NCI-H510A (cell line): ENCODE results near the gene ATXN1L.
"Not testable (repeated sequence)": the region's sequence is repeated elsewhere in the genome, so short reads cannot be mapped to it uniquely, and the experiment has no call there.

Source experiments
- DNase-seq: peaks from one replicate; lab custom pipeline; 2025; lab: John Stamatoyannopoulos, UW

ATXN1L gene, protein sequence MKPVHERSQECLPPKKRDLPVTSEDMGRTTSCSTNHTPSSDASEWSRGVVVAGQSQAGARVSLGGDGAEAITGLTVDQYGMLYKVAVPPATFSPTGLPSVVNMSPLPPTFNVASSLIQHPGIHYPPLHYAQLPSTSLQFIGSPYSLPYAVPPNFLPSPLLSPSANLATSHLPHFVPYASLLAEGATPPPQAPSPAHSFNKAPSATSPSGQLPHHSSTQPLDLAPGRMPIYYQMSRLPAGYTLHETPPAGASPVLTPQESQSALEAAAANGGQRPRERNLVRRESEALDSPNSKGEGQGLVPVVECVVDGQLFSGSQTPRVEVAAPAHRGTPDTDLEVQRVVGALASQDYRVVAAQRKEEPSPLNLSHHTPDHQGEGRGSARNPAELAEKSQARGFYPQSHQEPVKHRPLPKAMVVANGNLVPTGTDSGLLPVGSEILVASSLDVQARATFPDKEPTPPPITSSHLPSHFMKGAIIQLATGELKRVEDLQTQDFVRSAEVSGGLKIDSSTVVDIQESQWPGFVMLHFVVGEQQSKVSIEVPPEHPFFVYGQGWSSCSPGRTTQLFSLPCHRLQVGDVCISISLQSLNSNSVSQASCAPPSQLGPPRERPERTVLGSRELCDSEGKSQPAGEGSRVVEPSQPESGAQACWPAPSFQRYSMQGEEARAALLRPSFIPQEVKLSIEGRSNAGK

DNA sequence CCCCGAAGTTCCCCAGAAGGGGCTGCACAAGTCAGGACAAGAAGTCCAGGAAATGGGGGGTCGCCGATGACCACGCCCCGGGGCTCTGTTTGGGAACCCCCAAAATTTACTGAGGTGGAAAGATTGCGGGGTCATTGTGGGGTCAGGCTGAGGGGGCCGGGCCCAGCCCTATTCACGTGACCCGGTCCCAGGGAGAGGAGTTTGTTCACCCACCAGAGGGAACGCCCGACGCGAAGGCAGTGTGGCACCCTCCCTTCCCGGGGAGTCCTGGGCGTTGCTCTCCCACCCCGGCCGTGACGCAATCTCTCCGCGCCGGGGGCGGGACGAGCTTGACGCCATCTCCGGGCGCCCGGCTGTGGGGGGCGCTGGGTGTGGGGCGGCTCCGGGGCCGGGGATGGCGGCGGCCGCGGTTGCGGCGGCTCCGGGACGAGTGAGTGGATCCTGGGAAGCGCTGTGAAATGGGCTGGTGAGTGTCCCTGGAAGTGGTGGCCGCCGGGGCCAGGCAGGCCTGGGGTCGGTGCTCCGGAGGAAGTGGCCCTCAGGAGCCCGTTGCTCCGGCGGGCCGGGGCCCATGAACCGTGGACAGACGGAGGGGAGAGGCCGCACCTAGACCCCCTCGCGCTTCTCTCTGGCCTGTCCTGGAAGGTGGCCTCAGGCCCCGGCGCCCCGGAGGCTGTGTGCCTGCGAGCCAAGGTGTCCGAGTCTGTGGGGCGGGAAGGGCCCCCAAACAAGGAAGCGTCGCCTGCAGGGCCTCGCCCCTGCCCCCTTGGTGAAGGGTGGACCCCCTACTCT is at the start of gene ATXN1L:
ATXN1L (plus strand) TSS at position 338 of the 792 bp plus-strand sequence. CDS start 3,765 bp downstream, outside the sequence.
- DNase-seq, result peak; percentile 65

DNA sequence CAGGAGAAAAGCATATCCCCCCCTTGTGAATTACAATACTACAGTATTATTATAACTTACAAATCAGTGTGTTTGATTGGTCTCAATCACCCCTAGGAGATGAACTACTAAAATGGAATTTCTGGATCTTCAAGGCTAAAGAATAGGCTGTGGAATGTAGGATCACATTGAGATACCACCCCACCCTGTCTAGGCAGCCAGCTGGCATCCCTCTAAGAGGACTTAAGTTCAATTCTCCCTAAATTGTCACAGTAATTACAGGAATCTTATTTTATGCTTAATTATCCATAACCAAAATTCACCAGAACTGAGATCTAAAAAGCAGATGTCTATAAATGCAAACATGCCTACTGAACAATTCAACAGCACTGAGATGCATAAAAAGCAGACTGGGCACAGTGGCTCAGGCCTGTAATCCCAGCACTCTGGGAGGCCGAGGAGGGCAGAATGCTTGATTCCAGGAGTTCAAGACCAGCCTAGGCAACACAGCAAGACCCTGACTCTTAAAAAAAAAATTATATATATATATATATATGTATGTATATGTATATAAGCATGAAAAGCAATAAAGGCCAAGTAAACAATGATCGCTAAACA is 49.2 kb upstream of the ATXN1L start:
- no peak for DNase-seq

DNA sequence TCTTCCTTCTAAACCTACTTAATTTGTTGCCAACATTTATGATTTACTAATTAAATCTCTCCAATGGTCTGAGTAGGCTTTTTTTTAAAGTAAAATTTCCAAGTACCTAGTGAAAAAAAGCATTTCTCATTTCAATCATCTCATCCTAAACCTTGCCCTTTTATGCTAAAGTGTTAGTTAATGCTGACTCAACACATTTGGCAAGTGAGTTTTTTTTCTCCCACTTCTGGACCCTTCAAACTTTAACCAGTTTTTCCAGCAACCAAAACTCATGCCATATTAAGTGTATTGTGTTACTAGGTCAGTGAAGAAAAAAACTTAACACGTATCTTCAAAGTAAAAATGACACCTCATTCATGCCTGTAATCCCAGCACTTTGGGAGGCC is 42.5 kb upstream of the ATXN1L start:
- no peak for DNase-seq

DNA sequence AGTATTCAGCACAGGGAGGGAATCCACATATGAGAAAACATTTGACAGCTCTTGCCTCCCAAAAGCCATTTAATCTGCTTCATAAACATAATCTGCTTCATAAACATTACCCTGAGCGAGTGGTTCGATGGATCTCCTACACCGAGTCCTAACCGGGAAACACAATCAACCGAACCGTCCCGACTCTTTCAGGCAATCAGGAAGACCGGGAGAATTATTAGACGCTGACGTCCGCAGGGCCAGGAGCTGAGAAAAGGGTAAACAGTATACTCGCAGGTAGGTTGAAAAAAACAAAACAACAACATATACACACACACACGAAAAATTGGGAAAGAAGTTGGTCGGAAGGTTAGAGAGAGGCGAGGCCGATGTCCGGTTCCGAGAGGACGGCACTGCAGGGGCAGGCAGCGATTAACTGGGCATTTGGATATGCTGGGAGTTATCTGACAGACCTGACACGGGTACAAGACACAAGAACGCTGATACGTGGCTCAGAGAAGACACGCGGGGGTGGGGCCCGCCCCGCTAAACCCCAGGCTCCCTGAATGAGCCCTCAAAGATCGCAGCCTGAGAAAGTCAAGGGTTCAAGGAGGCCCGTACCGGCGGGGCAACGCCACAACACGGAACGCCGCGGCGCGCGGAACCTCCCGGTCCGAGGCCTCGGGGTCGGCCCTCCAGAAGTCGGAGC is 37.7 kb upstream of the ATXN1L start:
- DNase-seq, result no peak

DNA sequence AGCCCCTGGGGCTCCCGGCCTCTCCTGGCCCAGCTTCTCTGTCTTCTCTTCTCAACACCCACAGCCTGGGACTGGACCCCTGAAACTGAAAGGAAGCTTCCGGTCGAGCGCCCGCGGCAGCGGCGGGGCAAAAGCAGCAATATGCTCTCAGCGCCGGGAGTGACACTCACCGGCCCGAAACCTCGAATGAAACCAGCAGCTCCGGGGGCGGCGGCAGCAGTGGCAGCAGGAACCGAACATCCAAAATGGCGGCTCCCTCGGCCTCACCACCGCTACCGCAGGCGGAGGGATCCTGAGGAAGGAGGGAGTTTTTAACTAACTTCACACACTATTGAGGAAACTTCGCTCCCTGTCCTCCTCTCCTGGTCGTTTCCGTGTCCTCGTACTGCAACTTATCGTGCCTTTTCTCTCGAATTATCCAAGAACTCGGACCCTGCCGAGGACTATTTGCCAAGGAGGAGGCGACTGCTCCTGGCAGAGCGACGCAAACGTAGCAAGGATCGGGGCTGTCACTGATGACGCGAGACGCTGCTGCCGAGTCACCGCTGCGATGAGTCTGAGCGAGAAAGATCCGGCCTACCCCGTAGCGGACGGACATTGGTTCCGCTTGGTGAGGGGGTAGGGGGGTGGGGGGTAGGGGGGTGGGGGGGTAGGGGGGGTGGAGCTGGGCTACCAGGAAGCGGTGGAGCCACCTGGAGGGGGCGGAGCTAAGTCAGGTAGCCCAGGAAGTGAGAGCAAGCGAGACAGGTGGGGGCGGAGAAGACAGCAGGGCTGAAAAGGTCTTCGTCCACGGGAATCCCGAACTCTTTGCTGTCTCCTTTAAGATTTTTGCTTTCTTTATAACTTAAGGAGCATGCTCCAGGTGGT is 37.0 kb upstream of the ATXN1L start, which contains the start of gene AP1G1:
AP1G1 (minus strand) TSS at position 242 of the 867 bp plus-strand sequence. CDS start 19,355 bp downstream, outside the sequence.
- DNase-seq, result peak; percentile 83

DNA sequence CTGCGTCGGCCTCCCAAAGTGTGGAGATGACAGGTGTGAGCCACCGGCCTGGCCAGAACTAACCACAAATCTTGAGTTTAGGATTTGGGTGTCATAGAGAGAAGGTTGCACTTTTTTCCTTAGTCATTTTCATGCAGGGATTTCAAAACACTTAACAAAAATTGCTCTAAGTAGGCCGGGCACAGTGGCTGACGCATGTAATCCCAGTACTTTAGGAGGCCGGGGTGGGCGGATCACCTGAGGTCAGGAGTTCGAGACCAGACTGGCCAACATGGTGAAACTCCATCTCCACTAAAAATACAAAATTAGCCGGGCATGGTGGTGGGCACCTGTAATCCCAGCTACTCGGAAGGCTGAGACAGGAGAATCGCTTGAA is 35.6 kb upstream of the ATXN1L start:
- not testable (repeated sequence) for DNase-seq

DNA sequence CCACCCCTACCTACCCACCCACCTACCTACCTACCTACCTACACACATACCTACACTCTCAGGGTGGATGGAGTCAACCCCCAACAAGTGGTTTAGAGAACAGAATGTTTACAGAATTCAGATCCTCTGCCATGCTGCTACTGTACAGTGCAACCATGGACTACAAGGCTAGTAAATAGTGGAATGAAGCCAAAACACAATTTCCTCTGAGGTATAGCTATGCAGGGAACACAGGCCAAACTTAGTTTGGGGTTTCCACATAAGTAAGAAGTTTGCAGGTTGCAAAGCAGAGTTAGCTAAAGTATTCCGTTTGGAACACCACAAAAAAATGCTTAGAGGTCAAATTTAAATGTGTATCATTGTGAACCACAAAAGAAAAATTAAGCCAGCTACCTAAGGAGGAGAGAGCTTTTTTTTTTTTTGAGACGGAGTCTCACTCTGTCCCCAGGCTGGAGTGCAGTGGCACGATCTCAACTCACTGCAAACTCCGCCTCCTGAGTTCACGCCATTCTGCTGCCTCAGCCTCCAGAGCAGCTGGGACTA is 34.4 kb upstream of the ATXN1L start:
- DNase-seq, result no peak

DNA sequence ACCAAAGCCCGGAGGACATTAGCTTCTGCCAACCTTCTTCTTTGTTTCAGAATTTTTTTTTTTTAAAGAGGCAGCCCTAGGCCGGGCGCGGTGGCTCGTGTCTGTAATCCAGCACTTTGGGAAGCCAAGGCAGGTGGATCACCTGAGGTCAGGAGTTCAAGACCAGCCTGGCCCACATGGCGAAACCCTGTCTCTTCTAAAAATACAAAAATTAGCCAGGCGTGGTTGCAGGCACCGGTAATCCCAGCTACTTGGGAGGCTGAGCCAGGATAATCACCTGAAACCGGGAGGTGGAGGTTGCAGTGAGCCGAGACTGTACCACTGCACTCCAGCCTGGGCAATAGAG is 28.6 kb upstream of the ATXN1L start:
- DNase-seq, result not testable (repeated sequence)

DNA sequence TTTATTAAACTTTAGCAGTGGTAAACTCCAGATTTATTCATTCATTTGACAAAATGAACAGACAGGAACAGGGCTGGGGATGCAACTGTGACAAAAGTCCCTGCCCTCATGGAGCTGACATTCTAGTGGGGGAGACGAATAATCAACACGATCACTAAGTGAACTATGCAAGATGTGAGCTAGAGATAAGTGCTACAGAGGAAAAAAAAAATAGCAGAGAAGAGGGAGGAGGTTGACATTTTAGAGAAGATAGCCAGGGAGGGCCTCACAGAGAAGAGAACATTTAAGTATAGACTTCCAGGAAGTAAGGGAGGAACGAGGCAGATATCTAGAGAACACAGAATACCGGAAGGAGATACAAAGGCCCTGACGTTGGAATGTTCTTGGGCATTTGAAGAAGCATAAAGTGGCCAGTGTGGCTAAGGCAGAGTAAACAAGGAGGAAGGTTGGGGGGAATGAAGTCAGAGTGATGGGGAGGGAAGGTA is 19.2 kb upstream of the ATXN1L start:
- DNase-seq, result no peak

DNA sequence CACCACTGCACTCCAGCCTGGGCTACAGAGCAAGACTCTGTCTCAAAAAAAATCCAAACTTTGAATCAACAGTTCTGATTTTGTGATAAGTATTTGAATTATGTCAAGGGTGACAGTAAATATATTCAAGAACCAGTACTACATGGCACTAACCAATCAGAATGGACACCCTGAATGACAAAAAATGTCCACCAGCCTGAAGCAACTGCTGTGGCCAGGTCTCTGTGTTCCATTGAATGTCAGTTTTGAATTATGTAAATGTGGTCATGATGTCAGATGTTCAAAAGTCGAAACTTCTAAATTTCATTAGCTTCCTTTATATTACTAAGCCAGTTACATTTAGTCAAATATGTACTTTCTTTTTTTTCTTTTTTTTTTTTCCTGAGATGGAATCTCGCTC is 15.4 kb upstream of the ATXN1L start:
- no peak for DNase-seq

DNA sequence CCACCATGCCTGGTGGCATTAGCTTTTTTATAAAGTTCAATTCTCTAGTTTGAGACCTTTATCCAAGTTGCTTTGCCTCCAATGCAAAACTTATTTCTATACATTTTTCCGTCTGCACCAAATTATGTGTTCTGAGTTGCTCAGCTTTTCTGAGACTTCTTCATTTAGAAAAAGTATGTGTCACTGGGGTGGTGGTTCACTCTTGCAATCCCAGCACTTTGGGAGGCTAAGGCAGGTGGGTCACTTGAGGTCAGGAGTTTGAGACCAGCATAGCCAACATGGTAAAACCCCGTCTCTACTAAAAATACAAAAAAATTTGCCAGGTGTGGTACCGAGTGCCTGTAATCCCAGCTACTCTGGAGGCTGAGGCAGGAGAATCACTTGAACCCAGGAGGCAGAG is 14.1 kb upstream of the ATXN1L start:
- not testable (repeated sequence) for DNase-seq

DNA sequence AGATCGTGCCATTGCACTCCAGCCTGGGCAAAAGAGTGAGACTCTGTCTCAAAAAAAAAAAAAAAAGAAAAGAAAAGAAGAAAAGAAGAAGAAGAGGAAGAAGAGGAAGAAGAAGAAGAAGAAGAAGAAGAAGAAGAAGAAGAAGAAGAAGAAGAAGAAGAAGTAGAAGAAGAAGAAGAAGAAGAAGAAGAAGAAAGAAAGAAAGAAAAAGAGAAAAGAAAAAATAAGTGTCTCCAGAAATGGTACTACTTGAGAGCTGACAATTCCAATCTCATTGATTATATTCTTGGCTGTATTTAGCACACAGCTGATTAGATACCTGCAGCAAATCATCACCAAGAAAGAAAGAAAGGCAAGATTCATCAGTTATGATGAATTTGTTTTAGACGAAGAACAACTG is 13.7 kb upstream of the ATXN1L start:
- DNase-seq, result not testable (repeated sequence)

DNA sequence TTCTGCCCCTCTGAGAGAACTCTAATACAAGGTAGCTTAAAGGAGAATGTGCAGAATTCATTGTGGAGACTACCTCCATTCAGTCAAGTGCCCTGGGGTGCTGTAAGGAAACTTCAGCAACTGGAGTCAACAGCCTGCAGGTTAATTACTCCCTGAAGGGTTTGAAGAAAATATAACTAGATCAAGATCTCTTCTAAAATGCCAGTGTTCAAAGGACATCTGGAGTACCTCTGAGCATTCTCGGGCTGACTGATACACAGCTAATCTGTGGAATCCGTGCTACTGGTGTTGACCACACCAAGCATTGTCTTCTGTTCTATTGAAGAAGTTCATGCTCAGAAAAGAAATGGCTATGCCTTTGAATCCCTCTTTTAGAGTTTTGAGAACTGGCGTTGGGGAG is 11.5 kb upstream of the ATXN1L start:
- no peak for DNase-seq

DNA sequence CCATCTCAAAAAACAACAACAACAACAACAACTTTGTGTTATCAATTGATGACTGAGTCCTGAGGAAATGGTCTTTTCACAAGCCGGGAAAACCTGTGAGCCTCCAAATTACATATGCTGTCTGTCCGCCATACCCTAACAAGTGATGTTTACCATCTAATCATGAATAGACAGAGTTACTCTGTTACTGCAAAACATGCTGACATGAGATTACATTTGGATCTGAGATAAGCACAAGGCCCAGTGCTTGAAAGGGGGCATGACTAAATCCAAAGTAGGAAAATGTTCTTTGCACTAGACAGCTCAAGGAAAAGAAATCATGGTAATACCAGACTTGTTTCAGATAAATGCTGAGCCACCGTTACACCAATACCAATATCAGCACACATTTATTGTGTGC is 8.6 kb upstream of the ATXN1L start:
- no peak for DNase-seq

DNA sequence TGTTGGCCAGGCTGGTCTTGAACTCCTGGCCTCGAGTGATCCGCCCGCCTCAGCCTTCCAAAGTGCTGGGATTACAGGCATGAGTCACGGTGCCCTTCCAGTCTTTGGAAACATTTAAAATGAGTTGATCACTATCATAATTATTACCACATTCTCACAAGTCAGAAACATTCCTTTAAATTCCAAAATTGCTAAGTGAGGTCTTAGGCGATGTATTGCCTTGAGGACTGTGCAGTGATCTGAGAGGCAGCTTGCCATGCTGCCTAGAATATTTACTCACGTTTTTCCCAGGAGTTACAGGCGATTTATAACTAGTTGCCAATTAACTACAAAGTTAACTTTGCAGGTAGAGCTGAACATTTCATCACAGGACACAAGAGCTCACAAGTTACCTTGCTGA is 5.7 kb upstream of the ATXN1L start:
- no peak for DNase-seq

DNA sequence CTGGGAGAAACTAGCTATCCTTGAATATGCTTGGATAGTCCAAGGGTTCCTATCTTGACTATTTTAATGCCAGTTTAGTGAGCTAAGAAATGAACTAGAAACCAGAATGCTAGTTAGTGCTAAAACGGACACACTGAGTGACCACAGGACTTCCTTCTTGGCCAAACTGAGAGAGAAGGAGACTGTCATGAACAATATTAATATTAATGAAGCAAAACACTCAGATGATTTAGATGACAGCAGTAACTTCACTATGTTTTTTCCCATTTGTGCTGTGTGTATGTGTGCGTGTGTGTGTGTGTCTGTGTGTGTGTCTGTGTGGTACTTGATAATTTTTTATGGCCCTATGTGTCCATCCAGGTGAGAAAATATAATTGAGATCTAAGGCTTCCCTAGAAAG is 2.2 kb upstream of the ATXN1L start:
- DNase-seq, result no peak

DNA sequence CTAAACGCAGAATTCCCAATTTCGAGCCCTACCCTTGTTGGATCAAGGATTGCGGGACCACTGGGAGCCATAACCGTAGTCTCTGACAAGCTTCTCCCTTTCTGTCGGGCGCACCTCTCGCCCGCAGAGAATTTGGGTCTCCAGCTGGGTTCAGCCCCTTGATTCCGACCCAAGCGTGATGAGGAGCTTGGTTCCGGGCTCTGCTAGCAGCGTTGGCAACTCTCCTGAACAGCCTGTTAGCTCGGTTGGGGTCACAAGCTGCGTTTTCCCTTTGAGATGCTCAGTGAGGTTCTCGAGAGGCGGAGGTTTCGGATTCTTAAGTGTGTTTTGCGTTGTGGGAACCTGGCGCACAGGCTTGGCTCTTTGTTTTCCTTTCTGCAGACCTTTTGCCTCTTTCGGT is 655 bp downstream of the ATXN1L start:
- DNase-seq, result no peak

DNA sequence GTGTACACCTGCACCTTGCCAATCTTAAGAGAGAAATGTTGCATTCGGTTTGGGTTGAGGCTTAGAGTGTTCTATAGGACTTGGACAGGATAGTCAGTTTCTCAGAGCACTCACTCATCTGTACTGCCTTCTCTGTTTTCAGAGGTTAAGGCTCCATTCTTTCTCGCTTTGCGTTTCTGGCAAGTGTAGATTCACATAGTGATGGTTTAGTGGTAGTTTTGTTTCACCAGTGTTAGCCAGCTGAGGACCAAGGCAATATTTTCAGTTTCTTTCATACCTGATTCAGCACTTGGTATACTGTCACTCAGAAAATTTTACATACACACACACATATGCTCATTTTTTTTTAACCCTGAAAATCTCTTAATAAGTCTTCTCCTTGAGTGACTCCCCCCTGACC is 1.3 kb downstream of the ATXN1L start:
- DNase-seq, result no peak

DNA sequence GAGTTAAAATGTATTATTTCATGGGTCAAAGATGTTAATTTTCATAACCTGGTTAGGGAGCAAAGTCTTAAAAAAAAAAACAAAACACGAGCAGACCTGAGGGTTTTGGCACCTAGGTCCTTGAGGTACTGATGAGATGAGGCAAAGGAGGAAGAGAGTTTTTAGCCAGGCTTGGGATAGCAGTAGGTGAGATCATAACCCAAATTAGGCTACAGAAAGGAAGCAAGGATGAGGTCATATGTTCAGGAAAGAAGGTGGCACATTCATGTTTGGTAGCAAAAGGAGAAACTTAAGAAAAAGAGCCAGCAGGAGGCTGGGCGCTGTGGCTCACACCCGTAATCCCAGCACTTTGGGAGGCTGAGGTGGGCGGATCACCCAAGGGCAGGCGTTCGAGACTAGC is 2.8 kb downstream of the ATXN1L start:
- DNase-seq, result no peak

DNA sequence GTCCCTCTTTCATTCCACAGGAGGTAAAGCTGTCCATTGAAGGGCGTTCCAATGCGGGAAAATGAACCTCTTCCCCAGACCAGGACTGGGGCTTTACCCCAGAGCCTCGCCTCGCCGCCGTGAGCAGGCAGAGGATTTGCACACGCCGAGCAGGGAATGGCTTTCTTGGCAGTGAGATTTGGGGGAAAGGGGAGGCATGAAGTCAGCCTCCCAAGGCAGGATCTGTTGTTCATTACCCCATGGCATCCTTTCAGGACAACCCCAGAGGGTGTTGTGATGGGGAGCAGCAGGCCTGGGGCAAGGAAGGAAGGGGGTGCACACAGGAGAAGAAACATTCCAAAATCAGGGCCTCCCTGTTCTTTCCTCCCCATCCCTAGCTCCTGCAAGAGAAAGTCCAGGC is 6.0 kb downstream of the ATXN1L start:
- DNase-seq, result no peak
